SH-SY5Y (cell line): ENCODE measurements around the gene TSPAN15.

Source experiments
- GATA2 ChIP-seq: IDR thresholded peaks from 2 replicates; pipeline ENCODE4 v1.6.1; 2011; ENCODE audit warnings: mild to moderate bottlenecking, low read depth, low read length
- GATA3 ChIP-seq: IDR thresholded peaks from 2 replicates; pipeline ENCODE4 v1.6.1; 2011; ENCODE audit warnings: low read depth, mild to moderate bottlenecking, low read length, moderate library complexity

DNA sequence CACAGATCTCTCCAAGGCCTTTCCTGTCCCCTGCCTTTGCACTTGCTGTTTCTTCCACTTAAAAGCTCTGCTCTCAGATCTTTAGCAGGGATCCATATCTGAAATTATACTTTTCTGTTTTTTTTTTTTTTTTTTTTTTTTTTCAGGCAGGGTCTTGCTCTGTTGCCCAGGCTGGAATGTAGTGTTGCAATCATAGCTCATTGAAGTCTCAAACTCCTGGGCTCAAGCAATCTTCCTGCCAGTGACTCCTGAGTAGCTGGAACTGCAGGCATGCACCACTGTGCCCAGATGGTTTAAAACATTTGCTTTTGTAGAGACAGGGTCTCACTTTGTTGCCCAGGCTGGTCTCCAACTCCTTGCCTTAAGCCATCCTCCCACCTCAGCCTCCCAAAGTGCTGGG, 5.0 kb upstream of the TSPAN15 start:
- no peak for TF ChIP-seq GATA2
- TF ChIP-seq GATA3: no peak
